ENCODE results near the gene ASPSCR1. TPM values are rescaled to one million over a fixed set of nuclear protein-coding genes. Genes with fewer than 3 reads are reported as not detected.

The ASPSCR1 gene
- total and polyA plus RNA-seq, 10 donors, result 20.2 to 58.8 (median 33.5) TPM

DNA sequence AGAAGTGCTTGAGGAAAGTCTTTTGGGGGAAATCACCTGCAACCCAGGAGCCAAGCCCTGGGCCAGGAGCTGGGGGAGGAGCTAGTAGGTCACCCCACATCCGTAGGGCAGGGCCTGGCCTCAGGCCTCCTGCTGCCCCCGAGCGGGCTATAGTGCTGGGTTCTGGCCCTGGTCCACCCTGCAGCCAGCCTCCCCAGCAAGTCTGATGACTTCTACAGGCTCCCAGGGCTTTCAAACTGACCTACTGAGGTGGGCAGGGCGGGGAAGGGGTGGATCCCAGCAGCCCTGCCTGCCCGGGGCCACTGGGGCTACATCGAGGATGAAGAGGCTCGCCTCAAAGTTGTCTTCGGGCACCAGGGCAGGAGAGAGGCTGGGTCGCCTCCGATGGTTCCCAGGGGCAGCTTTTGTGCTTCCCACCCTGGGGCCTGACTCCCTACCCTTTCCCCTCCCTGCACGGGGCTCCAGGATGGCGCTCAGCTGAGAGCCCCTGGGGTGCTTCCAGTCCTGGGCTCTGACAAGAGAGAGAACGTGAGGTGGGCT is 40.3 kb downstream of the ASPSCR1 start:
- H3K27ac ChIP-seq, result no peak overlapping the region
- no peak for DNase-seq

GRCh38 chr17:82018152-82018988 is 40.9 kb downstream of the ASPSCR1 start:
- 81 to 89% (median 85%) methylated on average over 17 to 19 of the region's 19 CpGs for WGBS, 5 donors
- intact Hi-C loops (cut with DNase I; ENCODE audit: low total_unique reads), result no loop called here
- no peak for DNase-seq
- Histone ChIP-seq H3K27ac (no peak overlapping the region), H3K36me3 (peaks cover 0 to 42% (median 8%) of the 10 kb centered on the region in 6 donors), H3K4me1 (peaks cover 15 to 49% (median 30%) of the 10 kb centered on the region in 6 donors), H3K27me3 (replicated peaks in 1 of 7) (no peaks in the 10 kb centered on the region), H3K4me3 (no peak overlapping the region), H3K9me3 (no peaks in the 10 kb centered on the region)
- TF ChIP-seq CTCF (IDR thresholded peaks at IDR 0.05 in 8 of 11, conservative IDR thresholded peaks at IDR 0.05 in 3 of 11), result peak in 1 of 11 experiments; percentile 13
- TF ChIP-seq POLR2A (IDR thresholded peaks at IDR 0.05), result no peak
- peak in 1 of 3 donors; percentile 37 for TF ChIP-seq POLR2AphosphoS5 (IDR thresholded peaks at IDR 0.05)

More for the DNA sequence above, 40.3 kb downstream of the ASPSCR1 start:
- 80 to 90% (median 85%) methylated on average over 4 to 13 of the region's 13 CpGs for WGBS, 5 donors
- TF ChIP-seq POLR2AphosphoS5 (IDR thresholded peaks at IDR 0.05) (peak in 1 of 3 donors; percentile 19), CTCF (IDR thresholded peaks at IDR 0.05 in 8 of 11, conservative IDR thresholded peaks at IDR 0.05 in 3 of 11) (no peak), POLR2A (IDR thresholded peaks at IDR 0.05) (no peak)
- Histone ChIP-seq H3K9me3 (no peaks in the 10 kb centered on the region), H3K36me3 (peaks cover 0 to 49% (median 8%) of the 10 kb centered on the region in 6 donors), H3K27me3 (replicated peaks in 1 of 7) (no peaks in the 10 kb centered on the region), H3K4me3 (no peak overlapping the region), H3K4me1 (peaks cover 15 to 53% (median 36%) of the 10 kb centered on the region in 6 donors)
- intact Hi-C loops (cut with DNase I; ENCODE audit: low total_unique reads), result no loop called here

DNA sequence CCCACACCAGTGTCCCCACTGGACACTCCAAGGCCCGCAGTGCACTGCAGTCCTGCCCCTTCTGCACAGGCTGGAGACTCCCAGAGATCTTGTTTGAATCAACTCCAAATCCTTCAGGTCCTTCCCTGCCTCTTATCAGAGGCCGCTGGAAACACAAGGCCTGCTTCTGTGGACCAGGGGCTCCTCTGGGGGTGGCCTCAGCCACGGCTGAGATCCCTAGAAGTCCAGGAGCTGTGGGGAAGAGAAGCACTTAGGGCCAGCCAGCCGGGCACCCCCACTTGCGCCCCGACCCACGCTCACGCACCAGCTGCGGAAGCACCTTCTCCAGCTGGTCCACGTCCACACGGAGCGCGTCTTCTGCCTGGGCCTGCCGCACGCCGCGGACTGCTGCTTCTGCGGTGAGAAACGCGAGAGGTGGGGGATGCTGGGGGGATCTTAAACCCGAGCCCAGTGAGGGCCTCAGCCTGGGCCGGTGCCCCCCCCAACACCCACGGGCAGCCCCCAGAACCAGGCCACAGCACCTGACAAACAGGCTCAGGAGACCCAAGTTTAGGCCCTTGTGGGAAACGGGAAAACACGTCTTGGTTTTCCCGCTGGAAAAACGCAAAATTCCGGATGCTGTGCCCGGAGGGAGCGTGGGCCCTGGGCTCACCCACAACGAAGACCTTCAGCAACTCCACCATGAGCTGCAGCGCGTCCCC is 41.7 kb downstream of the ASPSCR1 start:
- 89 to 95% (median 93%) methylated on average over 21 to 33 of the region's 33 CpGs for WGBS, 5 donors
- Histone ChIP-seq H3K9me3 (no peaks in the 10 kb centered on the region), H3K4me1 (peaks cover 21 to 49% (median 34%) of the 10 kb centered on the region in 6 donors), H3K27me3 (replicated peaks in 1 of 7) (no peaks in the 10 kb centered on the region), H3K4me3 (no peak overlapping the region), H3K27ac (no peak overlapping the region), H3K36me3 (peaks cover 0 to 34% (median 8%) of the 10 kb centered on the region in 6 donors)
- DNase-seq, result no peak
- intact Hi-C loops (cut with DNase I; ENCODE audit: low total_unique reads), result no loop called here
- TF ChIP-seq CTCF (IDR thresholded peaks at IDR 0.05 in 8 of 11, conservative IDR thresholded peaks at IDR 0.05 in 3 of 11), result no peak
- TF ChIP-seq POLR2AphosphoS5 (IDR thresholded peaks at IDR 0.05), result peak in 1 of 3 donors; percentile 58

All from spleen (tissue), 11 donors.